Superior temporal gyrus (tissue), 1 donor: ENCODE results near the gene RHOXF2B.
"Not testable (repeated sequence)": the region's sequence is repeated elsewhere in the genome, so short reads cannot be mapped to it uniquely, and the experiment has no call there.

ENCODE experiments used
- DNase-seq: peaks from one replicate; pipeline ENCODE4 v3.0.0-alpha.2; 2016; ENCODE audit errors: extremely low spot score

RHOXF2B gene

GRCh38 chrX:120077590-120077989 is at the start of gene RHOXF2B:
Gene RHOXF2B (minus strand): TSS chrX:120077690. CDS start chrX:120077552, 138 bp downstream.
- DNase-seq: not testable (repeated sequence)

GRCh38 chrX:120125444-120125843 is 48.0 kb upstream of the RHOXF2B start:
- no peak for DNase-seq

- DNase-seq: no peak
These were observed 42.7 kb upstream of the RHOXF2B start for GRCh38 chrX:120120223-120120622.

- DNase-seq: no peak
These were observed 38.0 kb upstream of the RHOXF2B start, which contains the start of gene RHOXF1 for GRCh38 chrX:120115438-120115963. Gene RHOXF1 (minus strand): TSS chrX:120115913. CDS start chrX:120115862, 51 bp downstream.

GRCh38 chrX:120111611-120112010 is 34.1 kb upstream of the RHOXF2B start:
- DNase-seq: no peak

- DNase-seq: no peak
These were observed 31.9 kb upstream of the RHOXF2B start for GRCh38 chrX:120109378-120109777.

GRCh38 chrX:120104707-120105106 is 27.2 kb upstream of the RHOXF2B start:
- DNase-seq: not testable (repeated sequence)

GRCh38 chrX:120101057-120101456 is 23.6 kb upstream of the RHOXF2B start:
- DNase-seq: not testable (repeated sequence)

GRCh38 chrX:120090208-120090607 is 12.7 kb upstream of the RHOXF2B start:
- no peak for DNase-seq

GRCh38 chrX:120087289-120088017 is 10.0 kb upstream of the RHOXF2B start:
- no peak for DNase-seq

- DNase-seq: not testable (repeated sequence)
These were observed 8.2 kb upstream of the RHOXF2B start for GRCh38 chrX:120085553-120086185.

GRCh38 chrX:120066169-120066568 is 11.3 kb downstream of the RHOXF2B start:
- DNase-seq: not testable (repeated sequence)

- not testable (repeated sequence) for DNase-seq
These were observed 34.8 kb downstream of the RHOXF2B start for GRCh38 chrX:120042712-120043111.

GRCh38 chrX:120042247-120042646 is 35.2 kb downstream of the RHOXF2B start:
- not testable (repeated sequence) for DNase-seq

- not testable (repeated sequence) for DNase-seq
These were observed 37.3 kb downstream of the RHOXF2B start for GRCh38 chrX:120040176-120040575.

- DNase-seq: not testable (repeated sequence)
These were observed 38.3 kb downstream of the RHOXF2B start for GRCh38 chrX:120039087-120039733.

- DNase-seq: no peak
These were observed 40.8 kb downstream of the RHOXF2B start for GRCh38 chrX:120036704-120037103.

GRCh38 chrX:120035522-120036309 is 41.8 kb downstream of the RHOXF2B start:
- DNase-seq: not testable (repeated sequence)

GRCh38 chrX:120029354-120029753 is 48.1 kb downstream of the RHOXF2B start:
- no peak for DNase-seq

GRCh38 chrX:120023259-120023658 is 54.2 kb downstream of the RHOXF2B start:
- DNase-seq: no peak

- no peak for DNase-seq
These were observed 54.7 kb downstream of the RHOXF2B start for GRCh38 chrX:120022763-120023162.
